Right cardiac atrium (tissue), 5 donors: ENCODE measurements around the gene FCGR3A. TPM values are rescaled to one million over a fixed set of nuclear protein-coding genes. Genes with fewer than 3 reads are reported as not detected.
"Not testable (repeated sequence)": the region's sequence is repeated elsewhere in the genome, so short reads cannot be mapped to it uniquely, and the experiment has no call there.

ENCODE experiments used
- ATAC-seq, 2 donors: fragments of 200-7000 bp; cut with Tn5 transposase; one replicate each; pipeline versions ENCODE4 v1.8.0 to v1.9.1; 2020; ENCODE audit warnings: moderate library complexity in 2 of 2, mild to moderate bottlenecking in 1 of 2
- DNase-seq, 3 donors: peaks; one replicate each; pipeline ENCODE4 v3.0.0-alpha.2; 2020
- H3K27ac ChIP-seq: one replicate; pipeline ENCODE4 v1.5.1; 2013; ENCODE audit warnings: mild to moderate bottlenecking, low read length, control low read depth, moderate library complexity
- H3K27me3 ChIP-seq: one replicate; pipeline ENCODE4 v1.6.1; 2013; ENCODE audit not compliant: control insufficient read depth, insufficient read depth
- H3K4me1 ChIP-seq: one replicate; pipeline ENCODE4 v1.6.1; 2013; ENCODE audit warnings: low read length; ENCODE audit not compliant: control insufficient read depth, insufficient read depth
- H3K4me3 ChIP-seq: one replicate; pipeline ENCODE4 v1.5.1; 2013; ENCODE audit warnings: low read length, control low read depth
- H3K9me3 ChIP-seq: one replicate; pipeline ENCODE4 v1.6.1; 2013; ENCODE audit warnings: low read length; ENCODE audit not compliant: control insufficient read depth
- WGBS: extraction: QIAGEN DNeasy Blood & Tissue Kit; methylation state at CpG from one replicate; pipeline ENCODE4 v1.1.7; 2013; 5-methylcytosine and 5-hydroxymethylcytosine counted together
- intact Hi-C, 4 donors: fragments of 100-400 bp; cut with DNase I; formaldehyde crosslinking; loops; one replicate each; pipeline versions ENCODE4 v1.11.0 to v1.14.0; 2022 to 2023
- long read RNA-seq, 4 donors: library from polyadenylated mRNA; unstranded; transcript quantifications; one replicate each; pipeline ENCODE4 v2.0.0, GENCODE V29; 2020 to 2021
- polyA plus RNA-seq: library from polyadenylated mRNA; stranded (reverse); fragments of 200-250 nt; gene quantifications from one replicate; pipeline ENCODE4 v1.2.3, GENCODE V29; 2013
- total RNA-seq, 4 donors: library from RNA; stranded (reverse); fragmentation: NEBNext Ultra II Directional; extraction: Animal tissue kit (Norgen Biotek cat#: 25700); gene quantifications; one replicate each; pipeline ENCODE4 v1.2.1, GENCODE V29; 2021
- donor health status: healthy with polysubstance abuse.
- donor health status: DM: no; HTN: yes; CAD: no.
- donor health status: DM: no; HTN: no; CAD: no.
- donor health status: DM: no; HTN: yes; CAD: no; lungs with severe emphysema.
- donor health status: DM: yes; HTN: yes; CAD: no.

Gene FCGR3A
- total RNA-seq (10 to 100 TPM; 42.7 to 73.9 (median 69.1) TPM), polyA plus RNA-seq (14.6 TPM)
- long read RNA-seq, donor 1, transcript FCGR3A-202 (5 exons, 2,385 nt), result major isoform, 42 of 70 reads
- long read RNA-seq, donor 1, transcript FCGR3A-203 (5 exons, 2,081 nt), result minor isoform, 9 of 70 reads
- long read RNA-seq, donor 1, partial matches to known transcripts, result 9 of 70 reads
- long read RNA-seq, donor 1, other reads (novel, unspliced or antisense), result 7 of 70 reads
- long read RNA-seq, donor 2, transcript FCGR3A-202 (5 exons, 2,385 nt), result major isoform, 19 of 29 reads
- long read RNA-seq, donor 2, partial matches to known transcripts, result 2 of 29 reads
- long read RNA-seq, donor 2, other reads (novel, unspliced or antisense), result 3 of 29 reads
- long read RNA-seq, donor 3, transcript FCGR3A-203 (5 exons, 2,081 nt), result minor isoform, 19 of 208 reads
- long read RNA-seq, donor 3, transcript FCGR3A-202 (5 exons, 2,385 nt), result major isoform, 132 of 208 reads
- long read RNA-seq, donor 3, partial matches to known transcripts, result 31 of 208 reads
- long read RNA-seq, donor 3, other reads (novel, unspliced or antisense), result 24 of 208 reads
- long read RNA-seq, donor 4, transcript FCGR3A-202 (5 exons, 2,385 nt), result major isoform, 17 of 26 reads
- long read RNA-seq, donor 4, partial matches to known transcripts, result 1 of 26 reads
- long read RNA-seq, donor 4, other reads (novel, unspliced or antisense), result 4 of 26 reads

DNA sequence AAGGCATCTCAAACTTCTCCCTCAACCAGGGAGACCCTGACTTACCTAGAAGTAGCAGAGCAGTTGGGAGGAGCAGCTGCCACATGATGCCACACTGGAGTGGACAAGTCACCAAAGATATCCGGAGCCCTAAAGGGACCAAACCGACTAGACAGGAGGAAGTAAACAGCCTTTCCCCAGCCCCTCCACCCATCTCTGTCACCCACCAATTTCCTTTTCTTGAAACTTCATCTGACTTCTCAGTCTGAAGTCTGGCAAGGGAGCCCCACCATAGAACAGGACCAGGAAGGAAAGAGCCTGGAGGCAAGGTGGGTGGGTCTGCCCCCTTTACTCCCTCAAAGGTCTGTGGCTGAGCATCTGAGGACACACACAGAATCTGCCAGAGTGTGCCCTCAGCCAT, at the start of gene FCGR3A:
Gene FCGR3A (minus strand): TSS at position 167 of the 400 bp plus-strand sequence. CDS start 82 bp downstream, at position 85.
- WGBS, result 60% methylated on average over 2 of the region's 2 CpGs
- Histone ChIP-seq H3K4me1 (no peaks in the 10 kb centered on the region), H3K4me3 (no peak within 1 kb of the TSS), H3K27me3 (no peaks in the 10 kb centered on the region), H3K27ac (peak within 1 kb of the TSS; percentile 8), H3K9me3 (no peaks in the 10 kb centered on the region)
- DNase-seq (peak in 1 of 3 donors; percentile 20), ATAC-seq (peak; percentile 42 to 50)
- intact Hi-C loops, result no loop called here

DNA sequence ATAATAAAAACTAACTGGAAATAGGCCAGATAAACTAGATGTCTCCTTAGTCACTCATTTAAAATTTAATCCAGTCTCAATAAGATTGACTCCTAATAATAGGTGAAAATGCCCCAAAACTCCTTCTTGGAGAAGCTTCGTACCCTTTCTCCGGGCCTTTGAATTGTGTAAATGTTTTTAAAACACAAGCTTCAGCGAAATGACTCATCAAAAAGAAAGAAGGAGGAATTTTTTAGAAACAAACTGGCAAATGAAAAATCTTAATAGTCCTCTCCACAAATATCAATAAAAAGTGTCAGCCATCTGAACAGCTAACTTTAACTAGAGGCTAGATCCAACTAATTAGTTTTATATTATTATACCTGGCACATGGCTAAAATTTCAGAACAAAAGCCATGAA, 47.5 kb upstream of the FCGR3A start:
- ATAC-seq, H3K9me3 ChIP-seq, intact Hi-C loops, H3K4me3 ChIP-seq, H3K27me3 ChIP-seq, H3K27ac ChIP-seq, H3K4me1 ChIP-seq, DNase-seq: not testable (repeated sequence)
- WGBS, result 91% methylated on average over 3 of the region's 3 CpGs

DNA sequence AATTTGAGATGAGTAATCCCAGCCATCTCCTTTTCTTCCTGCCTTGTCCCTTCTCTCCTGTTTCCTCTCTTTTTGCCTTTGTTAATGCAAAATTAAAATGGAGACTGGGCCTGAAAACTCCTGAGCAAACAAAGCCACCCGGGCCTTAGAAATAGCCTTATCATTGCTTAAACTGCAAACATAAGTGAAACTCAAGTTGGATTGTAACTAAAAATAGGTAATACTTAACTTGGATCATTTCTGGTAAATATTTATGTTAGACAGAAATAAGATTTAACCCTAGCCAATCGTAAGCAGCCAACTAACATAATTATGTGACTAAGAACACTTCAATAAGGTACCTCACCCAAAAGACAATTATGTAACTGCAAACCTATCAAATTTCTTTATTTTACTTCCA, 46.0 kb upstream of the FCGR3A start:
- H3K27ac ChIP-seq, H3K27me3 ChIP-seq, H3K9me3 ChIP-seq, ATAC-seq, H3K4me3 ChIP-seq, DNase-seq, H3K4me1 ChIP-seq, intact Hi-C loops: not testable (repeated sequence)
- 75% methylated on average over 2 of the region's 2 CpGs for WGBS

DNA sequence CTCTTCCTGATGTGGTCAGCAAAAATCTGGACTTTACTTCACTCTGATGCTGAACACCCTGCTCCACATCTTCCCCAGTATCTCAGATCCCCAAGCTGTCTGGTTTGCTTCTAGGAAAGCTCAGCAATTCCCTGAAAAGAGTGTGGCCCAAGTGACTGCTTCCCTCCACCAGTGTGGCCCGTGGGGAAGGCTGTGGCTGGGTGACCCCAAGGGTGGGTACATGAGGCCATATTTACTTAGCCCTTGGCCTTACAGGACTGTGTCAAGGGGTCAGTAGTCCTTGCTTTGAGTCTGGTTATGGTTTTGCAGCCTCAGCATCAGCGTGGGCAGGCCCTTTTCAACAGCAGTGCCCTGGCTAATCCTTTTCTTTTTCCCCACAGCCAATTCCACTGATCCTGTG, 45.6 kb upstream of the FCGR3A start:
- 43% methylated on average over 2 of the region's 2 CpGs for WGBS

DNA sequence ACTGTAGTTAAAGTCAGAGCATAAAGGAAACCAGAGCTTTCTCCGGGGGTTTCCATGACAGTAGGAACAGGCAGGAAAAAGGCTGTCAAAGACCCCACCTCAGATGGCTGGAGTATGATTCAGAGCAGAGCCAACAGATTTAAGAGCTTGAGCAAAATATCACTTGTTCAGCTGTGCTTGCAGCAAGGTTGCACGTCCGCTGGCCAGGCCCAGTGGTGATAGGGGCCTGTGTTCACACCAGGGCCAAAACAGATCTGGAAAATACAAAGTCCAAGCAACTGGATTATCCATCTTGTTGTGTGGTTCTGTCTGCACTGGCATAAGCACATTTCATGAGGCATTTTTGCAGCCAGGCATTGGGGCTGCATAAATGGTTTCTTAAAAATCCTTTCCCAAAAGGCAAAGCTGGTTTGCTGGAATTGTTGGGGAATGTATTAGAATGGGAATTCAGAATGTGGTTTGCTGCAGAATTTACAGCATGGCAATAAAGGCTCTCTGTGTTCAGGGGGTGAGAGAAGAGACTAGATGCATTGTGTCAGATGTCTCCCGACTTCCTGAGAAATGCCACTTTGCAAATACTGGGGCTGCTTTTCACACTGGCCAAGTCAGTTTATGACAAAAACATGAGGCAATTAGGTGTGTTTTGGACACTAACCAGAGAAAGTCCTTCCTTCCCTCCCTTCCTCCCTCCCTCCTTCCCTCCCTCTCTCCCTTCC, 44.8 kb upstream of the FCGR3A start:
- DNase-seq, H3K4me1 ChIP-seq, intact Hi-C loops, ATAC-seq, H3K9me3 ChIP-seq, H3K27ac ChIP-seq, H3K27me3 ChIP-seq, H3K4me3 ChIP-seq: not testable (repeated sequence)
- WGBS, result 61% methylated on average over 4 of the region's 4 CpGs

More for the DNA sequence above, 45.6 kb upstream of the FCGR3A start:
- intact Hi-C loops, H3K4me1 ChIP-seq, H3K9me3 ChIP-seq, H3K27ac ChIP-seq, H3K4me3 ChIP-seq, H3K27me3 ChIP-seq, ATAC-seq: not testable (repeated sequence)
- peak in 1 of 3 donors; percentile 26 for DNase-seq

DNA sequence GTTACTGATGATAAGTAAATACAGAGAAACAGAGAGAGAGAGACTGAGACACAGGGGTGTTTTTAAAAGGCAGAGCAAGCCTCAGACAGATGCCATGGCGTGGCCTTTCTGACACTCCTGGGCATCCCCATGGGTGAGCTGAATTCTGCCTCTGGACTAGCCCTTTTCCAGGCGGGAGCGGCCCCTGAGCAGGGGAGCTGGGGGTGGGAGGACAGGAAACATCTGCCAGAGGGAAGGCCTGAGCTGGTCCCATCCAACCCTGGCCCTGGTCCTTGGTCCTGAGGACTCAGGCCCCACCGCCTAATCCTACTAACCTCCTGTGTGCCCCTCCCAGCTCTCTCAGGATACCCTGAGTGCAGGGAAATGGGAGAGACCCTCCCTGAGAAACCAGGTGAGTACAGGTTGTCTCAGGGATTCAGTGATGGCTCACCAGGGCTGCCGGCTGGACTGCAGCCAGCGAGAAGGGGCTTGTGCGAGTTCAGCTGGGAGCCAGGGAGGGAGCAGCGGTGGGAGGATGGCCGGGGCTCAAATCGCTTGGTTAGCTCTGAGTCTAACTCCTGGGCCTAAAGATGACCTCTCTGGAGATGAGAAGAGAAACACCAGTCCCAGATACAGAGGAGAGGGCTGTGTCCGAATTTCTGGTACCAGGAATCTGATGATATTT, 43.6 kb upstream of the FCGR3A start:
- intact Hi-C loops, ATAC-seq, DNase-seq, H3K27ac ChIP-seq, H3K4me1 ChIP-seq, H3K4me3 ChIP-seq, H3K9me3 ChIP-seq, H3K27me3 ChIP-seq: not testable (repeated sequence)
- WGBS, result 73% methylated on average over 11 of the region's 11 CpGs

DNA sequence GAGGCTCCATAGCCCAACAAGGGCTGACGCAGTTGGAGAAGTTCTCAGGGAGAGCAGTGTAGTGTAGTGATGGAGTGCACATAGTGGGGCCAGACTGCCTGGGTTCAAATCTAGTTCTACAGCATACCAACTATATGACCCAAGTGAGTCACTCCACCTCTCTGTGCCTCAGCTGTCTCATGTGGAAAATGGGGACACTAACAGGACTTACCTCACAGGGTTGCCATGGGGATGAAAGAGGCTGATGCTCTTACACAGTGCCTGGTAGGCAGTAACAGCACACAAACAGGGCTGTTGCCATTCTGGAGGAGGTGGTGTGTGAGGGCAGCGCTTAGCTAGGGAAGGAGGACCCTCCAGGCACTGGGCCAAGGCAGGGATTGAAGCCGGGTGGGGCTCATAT, 43.0 kb upstream of the FCGR3A start:
- DNase-seq, H3K4me3 ChIP-seq, H3K4me1 ChIP-seq, H3K9me3 ChIP-seq, intact Hi-C loops, ATAC-seq, H3K27ac ChIP-seq, H3K27me3 ChIP-seq: not testable (repeated sequence)
- WGBS, result 30% methylated on average over 2 of the region's 3 CpGs

DNA sequence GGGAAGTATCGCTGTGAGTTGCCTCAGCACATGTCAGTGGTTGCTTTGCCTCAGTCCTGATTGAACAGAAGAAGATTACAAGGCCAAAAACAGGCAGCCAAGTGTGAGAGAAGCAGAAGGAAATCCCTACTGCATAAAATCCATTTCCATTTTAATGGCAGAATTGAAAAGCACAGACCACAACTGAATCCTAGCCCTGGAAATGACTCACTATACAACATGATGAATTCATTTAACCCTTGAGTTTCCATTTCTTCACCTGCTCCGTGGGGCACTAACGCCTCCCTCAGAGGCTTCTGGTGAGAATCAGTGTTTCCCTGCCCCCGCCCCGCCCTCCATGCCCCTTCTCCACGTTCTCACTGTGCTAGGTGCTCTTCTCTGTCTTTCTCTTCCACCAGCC, 40.3 kb upstream of the FCGR3A start:
- H3K4me1 ChIP-seq, H3K27me3 ChIP-seq, H3K4me3 ChIP-seq, DNase-seq, H3K9me3 ChIP-seq, intact Hi-C loops, ATAC-seq, H3K27ac ChIP-seq: not testable (repeated sequence)
- 42% methylated on average over 1 of the region's 6 CpGs for WGBS

DNA sequence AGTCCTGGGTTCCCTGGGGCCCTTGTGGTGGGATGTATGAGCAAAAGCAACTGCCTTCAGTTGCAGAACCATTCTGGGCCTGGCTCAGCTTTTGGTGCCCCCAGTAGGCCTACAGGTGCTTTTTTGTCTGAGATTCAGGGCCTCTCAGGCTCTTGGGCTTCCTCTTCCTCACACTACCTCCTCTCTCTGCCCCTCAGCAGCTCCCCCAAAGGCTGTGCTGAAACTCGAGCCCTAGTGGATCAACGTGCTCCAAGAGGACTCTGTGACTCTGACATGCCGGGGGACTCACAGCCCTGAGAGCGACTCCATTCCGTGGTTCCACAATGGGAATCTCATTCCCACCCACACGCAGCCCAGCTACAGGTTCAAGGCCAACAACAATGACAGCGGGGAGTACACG, 39.7 kb upstream of the FCGR3A start:
- H3K27me3 ChIP-seq, H3K9me3 ChIP-seq, ATAC-seq, H3K4me1 ChIP-seq, H3K27ac ChIP-seq, intact Hi-C loops, DNase-seq, H3K4me3 ChIP-seq: not testable (repeated sequence)
- WGBS, result 70% methylated on average over 8 of the region's 8 CpGs

DNA sequence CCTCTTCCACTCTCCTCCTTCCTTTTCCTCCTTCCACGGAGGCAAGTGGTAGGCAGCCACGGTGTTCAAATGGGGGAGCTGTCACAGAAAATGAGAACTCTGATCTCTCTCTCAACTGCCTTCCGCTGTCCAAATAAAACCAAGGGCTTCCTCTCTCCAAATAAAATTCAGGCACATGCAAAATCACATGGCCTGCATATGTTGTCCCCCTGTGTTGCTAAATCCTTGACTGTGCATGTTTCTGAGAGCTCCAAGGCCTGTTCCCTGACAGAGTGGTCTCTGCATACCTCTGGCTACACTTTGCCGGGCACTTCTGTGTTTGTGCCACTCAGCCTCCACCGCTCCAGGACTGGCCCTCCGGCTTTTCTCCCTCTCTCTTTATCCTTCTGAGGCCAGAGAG, 39.0 kb upstream of the FCGR3A start:
- H3K27me3 ChIP-seq, H3K4me3 ChIP-seq, H3K4me1 ChIP-seq, intact Hi-C loops, H3K9me3 ChIP-seq, H3K27ac ChIP-seq, DNase-seq, ATAC-seq: not testable (repeated sequence)
- WGBS, result no CpG with 5 or more reads among the region's 6 CpGs
